Measurements from ENCODE around the gene COBLL1.
"Not testable (repeated sequence)": the region's sequence is repeated elsewhere in the genome, so short reads cannot be mapped to it uniquely, and the experiment has no call there.

COBLL1 gene

GRCh38 chr2:164785457-164785856 is 56.2 kb downstream of the COBLL1 start:
- DNase-seq (ENCODE audit: low read depth) = no peak

GRCh38 chr2:164784376-164784775 is 57.2 kb downstream of the COBLL1 start:
- no peak for DNase-seq (ENCODE audit: low read depth)

GRCh38 chr2:164782323-164782722 is 59.3 kb downstream of the COBLL1 start:
- no peak for DNase-seq (ENCODE audit: low read depth)

GRCh38 chr2:164781394-164781793 is 60.2 kb downstream of the COBLL1 start:
- DNase-seq (ENCODE audit: low read depth) = no peak

GRCh38 chr2:164780611-164781178 is 60.9 kb downstream of the COBLL1 start:
- DNase-seq (ENCODE audit: low read depth) = no peak

GRCh38 chr2:164779383-164780057 is 62.1 kb downstream of the COBLL1 start:
- no peak for DNase-seq (ENCODE audit: low read depth)

GRCh38 chr2:164778723-164779122 is 62.9 kb downstream of the COBLL1 start:
- no peak for DNase-seq (ENCODE audit: low read depth)

- DNase-seq (ENCODE audit: low read depth) = no peak
Observed at GRCh38 chr2:164777847-164778461, 63.7 kb downstream of the COBLL1 start.

- no peak for DNase-seq (ENCODE audit: low read depth)
Observed at GRCh38 chr2:164773635-164774034, 68.0 kb downstream of the COBLL1 start.

- no peak for DNase-seq (ENCODE audit: low read depth)
Observed at GRCh38 chr2:164773091-164773490, 68.5 kb downstream of the COBLL1 start.

- DNase-seq (ENCODE audit: low read depth) = no peak
Observed at GRCh38 chr2:164771897-164772296, 69.7 kb downstream of the COBLL1 start.

- no peak for DNase-seq (ENCODE audit: low read depth)
Observed at GRCh38 chr2:164770421-164770916, 71.2 kb downstream of the COBLL1 start.

- no peak for DNase-seq (ENCODE audit: low read depth)
Observed at GRCh38 chr2:164766954-164767320, 74.7 kb downstream of the COBLL1 start.

- no peak for DNase-seq (ENCODE audit: low read depth)
Observed at GRCh38 chr2:164766216-164766953, 75.2 kb downstream of the COBLL1 start.

GRCh38 chr2:164764996-164765395 is 76.6 kb downstream of the COBLL1 start:
- DNase-seq (ENCODE audit: low read depth) = no peak

- DNase-seq (ENCODE audit: low read depth) = no peak
Observed at GRCh38 chr2:164764474-164764873, 77.1 kb downstream of the COBLL1 start.

GRCh38 chr2:164763431-164763830 is 78.2 kb downstream of the COBLL1 start:
- no peak for DNase-seq (ENCODE audit: low read depth)

GRCh38 chr2:164761737-164762460 is 79.7 kb downstream of the COBLL1 start:
- no peak for DNase-seq (ENCODE audit: low read depth)

- DNase-seq (ENCODE audit: low read depth) = not testable (repeated sequence)
Observed at GRCh38 chr2:164761201-164761600, 80.4 kb downstream of the COBLL1 start.

GRCh38 chr2:164760179-164760578 is 81.4 kb downstream of the COBLL1 start:
- no peak for DNase-seq (ENCODE audit: low read depth)

- DNase-seq (ENCODE audit: low read depth) = no peak
Observed at GRCh38 chr2:164757934-164758695, 83.5 kb downstream of the COBLL1 start.

Data from stimulated activated CD8-positive, alpha-beta memory T cell treated with anti-CD3 and anti-CD28 coated beads, Interleukin-12 subunit alpha, Interleukin-12 subunit beta, amount 100 ng/mL, for 4 hours (primary cell).